Activated CD8-positive, alpha-beta T cell treated with anti-CD3 and anti-CD28 coated beads for 36 hours (primary cell): ENCODE data around the gene COX6B1. TPM values are rescaled to one million over a fixed set of nuclear protein-coding genes. Genes with fewer than 3 reads are reported as not detected.
A peak's percentile ranks its signal among the peaks of the same experiment; 100 is the strongest.

Experiments used
- ATAC-seq: fragments of 200-7000 bp; cut with Tn5 transposase; one replicate; pipeline ENCODE4 v1.10.0; 2021; ENCODE audit warnings: mild to moderate bottlenecking, moderate library complexity
- CTCF ChIA-PET: fragments of 350-600 bp; sonication (Branson Sonifier 250); formaldehyde crosslinking; loops from one replicate; lab custom pipeline; 2021; ENCODE audit warnings: antibody characterized with exemption; lab: Charles Lee
- POLR2A ChIA-PET: fragments of 350-600 bp; sonication (Branson Sonifier 250); formaldehyde crosslinking; loops from one replicate; lab custom pipeline; 2021; ENCODE audit warnings: antibody characterized with exemption; lab: Charles Lee
- DNase-seq: peaks from one replicate; pipeline ENCODE4 v3.0.0-alpha.2; 2020
- H3K27ac Mint-ChIP-seq: one replicate; pipeline ENCODE4 v1.8.0; 2021; ENCODE audit warnings: mild to moderate bottlenecking, mixed read lengths
- H3K27me3 Mint-ChIP-seq: one replicate; pipeline ENCODE4 v1.8.0; 2021; ENCODE audit warnings: mixed read lengths
- H3K36me3 Mint-ChIP-seq: one replicate; pipeline ENCODE4 v1.8.0; 2021; ENCODE audit warnings: low read depth, mixed read lengths
- H3K4me1 Mint-ChIP-seq: one replicate; pipeline ENCODE4 v1.8.0; 2021; ENCODE audit warnings: low read depth, mixed read lengths
- H3K4me3 Mint-ChIP-seq: one replicate; pipeline ENCODE4 v1.8.0; 2021; ENCODE audit warnings: mild to moderate bottlenecking, moderate library complexity, mixed read lengths
- H3K9me3 Mint-ChIP-seq: one replicate; pipeline ENCODE4 v1.8.0; 2021; ENCODE audit warnings: mixed read lengths
- intact Hi-C: fragments of 100-400 bp; cut with micrococcal nuclease; formaldehyde crosslinking; loops from one replicate; pipeline ENCODE4 v1.10.0; 2022
- total RNA-seq, 2 experiments: library from RNA; stranded (reverse); gene quantifications; one replicate each; pipeline ENCODE4 v1.2.3, GENCODE V29; 2021
- TF ChIP-seq, protein P1 (sequence below): fragments of 200-600 bp; IDR thresholded peaks from one replicate; pipeline ENCODE4 v1.8.0; 2022; ENCODE audit warnings: antibody characterized with exemption, mild to moderate bottlenecking

Gene COX6B1
- total RNA-seq, 2 experiments from 2014 or later, result 432 to 437 TPM

DNA sequence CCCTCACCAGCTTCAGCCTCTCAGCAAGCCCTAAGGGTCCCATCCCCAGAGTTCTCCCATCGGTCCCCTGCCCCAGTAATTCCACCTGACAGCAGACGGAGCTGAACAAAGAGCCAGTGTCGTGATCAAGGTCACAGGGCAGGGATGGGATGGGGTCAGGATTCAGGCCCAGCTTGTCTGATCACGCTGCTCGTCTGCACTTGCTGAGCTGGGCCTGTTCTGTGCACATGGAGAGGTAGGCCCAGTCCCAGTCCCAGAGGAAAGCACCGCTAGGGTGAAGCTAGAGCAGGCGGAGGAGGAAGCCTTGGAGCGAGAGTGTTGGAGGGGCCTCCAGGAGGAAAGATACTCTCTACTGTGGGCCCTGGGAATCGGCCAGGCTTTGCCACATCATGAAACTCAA lies 26.4 kb upstream of the COX6B1 start:
- intact Hi-C loops, result no loop called here
- H3K9me3 Mint-ChIP-seq, result no peaks in the 10 kb centered on the region
- ChIA-PET CTCF (no interaction called here), POLR2A (interaction anchor here (2.5 kb wide), 1 partner anchor 9 kb away, joined by 11 read pairs; the partner anchor contains the start of gene HAUS5)
- no peak for DNase-seq
- no peaks in the 10 kb centered on the region for H3K4me1 Mint-ChIP-seq
- H3K27ac Mint-ChIP-seq, result no peak overlapping the region
- H3K4me3 Mint-ChIP-seq, result no peak overlapping the region
- TF ChIP-seq, protein P1, sequence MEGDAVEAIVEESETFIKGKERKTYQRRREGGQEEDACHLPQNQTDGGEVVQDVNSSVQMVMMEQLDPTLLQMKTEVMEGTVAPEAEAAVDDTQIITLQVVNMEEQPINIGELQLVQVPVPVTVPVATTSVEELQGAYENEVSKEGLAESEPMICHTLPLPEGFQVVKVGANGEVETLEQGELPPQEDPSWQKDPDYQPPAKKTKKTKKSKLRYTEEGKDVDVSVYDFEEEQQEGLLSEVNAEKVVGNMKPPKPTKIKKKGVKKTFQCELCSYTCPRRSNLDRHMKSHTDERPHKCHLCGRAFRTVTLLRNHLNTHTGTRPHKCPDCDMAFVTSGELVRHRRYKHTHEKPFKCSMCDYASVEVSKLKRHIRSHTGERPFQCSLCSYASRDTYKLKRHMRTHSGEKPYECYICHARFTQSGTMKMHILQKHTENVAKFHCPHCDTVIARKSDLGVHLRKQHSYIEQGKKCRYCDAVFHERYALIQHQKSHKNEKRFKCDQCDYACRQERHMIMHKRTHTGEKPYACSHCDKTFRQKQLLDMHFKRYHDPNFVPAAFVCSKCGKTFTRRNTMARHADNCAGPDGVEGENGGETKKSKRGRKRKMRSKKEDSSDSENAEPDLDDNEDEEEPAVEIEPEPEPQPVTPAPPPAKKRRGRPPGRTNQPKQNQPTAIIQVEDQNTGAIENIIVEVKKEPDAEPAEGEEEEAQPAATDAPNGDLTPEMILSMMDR, result no peak
- peaks cover 11% of the 10 kb centered on the region for H3K36me3 Mint-ChIP-seq
- no peaks in the 10 kb centered on the region for H3K27me3 Mint-ChIP-seq
- ATAC-seq, result no peak

DNA sequence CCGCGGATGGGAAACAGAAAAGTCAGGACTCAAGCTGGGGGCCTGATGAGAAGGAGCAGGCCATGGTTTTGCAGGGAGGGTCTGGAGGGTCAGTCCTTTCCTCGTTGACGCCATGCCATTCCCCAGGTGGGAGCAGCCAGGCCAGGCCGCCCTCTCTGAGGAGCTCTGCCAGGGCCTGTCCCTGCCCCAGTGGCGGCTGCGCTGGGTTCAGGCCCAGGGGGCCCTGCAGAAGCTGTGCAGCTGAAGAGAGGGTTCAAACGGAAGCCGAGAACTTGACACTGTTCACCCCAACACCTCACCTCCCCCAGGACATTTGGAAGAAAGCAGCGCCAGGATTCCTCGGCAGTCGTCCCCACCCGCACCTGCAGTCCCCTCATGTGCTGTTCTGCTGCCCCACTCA lies 25.4 kb upstream of the COX6B1 start:
- Mint-ChIP-seq H3K27me3 (no peaks in the 10 kb centered on the region), H3K4me1 (no peaks in the 10 kb centered on the region), H3K4me3 (no peak overlapping the region), H3K27ac (no peak overlapping the region), H3K36me3 (peaks cover 10% of the 10 kb centered on the region), H3K9me3 (no peaks in the 10 kb centered on the region)
- DNase-seq (no peak), ATAC-seq (no peak)
- TF ChIP-seq, protein P1, result no peak
- ChIA-PET POLR2A (interaction anchor here (1.1 to 2.5 kb wide), 3 partner anchors 10 to 19 kb away, joined by 3 to 11 read pairs (median 4); partner anchors contain the start of genes ETV2 and HAUS5), CTCF (no interaction called here)
- intact Hi-C loops, result no loop called here

DNA sequence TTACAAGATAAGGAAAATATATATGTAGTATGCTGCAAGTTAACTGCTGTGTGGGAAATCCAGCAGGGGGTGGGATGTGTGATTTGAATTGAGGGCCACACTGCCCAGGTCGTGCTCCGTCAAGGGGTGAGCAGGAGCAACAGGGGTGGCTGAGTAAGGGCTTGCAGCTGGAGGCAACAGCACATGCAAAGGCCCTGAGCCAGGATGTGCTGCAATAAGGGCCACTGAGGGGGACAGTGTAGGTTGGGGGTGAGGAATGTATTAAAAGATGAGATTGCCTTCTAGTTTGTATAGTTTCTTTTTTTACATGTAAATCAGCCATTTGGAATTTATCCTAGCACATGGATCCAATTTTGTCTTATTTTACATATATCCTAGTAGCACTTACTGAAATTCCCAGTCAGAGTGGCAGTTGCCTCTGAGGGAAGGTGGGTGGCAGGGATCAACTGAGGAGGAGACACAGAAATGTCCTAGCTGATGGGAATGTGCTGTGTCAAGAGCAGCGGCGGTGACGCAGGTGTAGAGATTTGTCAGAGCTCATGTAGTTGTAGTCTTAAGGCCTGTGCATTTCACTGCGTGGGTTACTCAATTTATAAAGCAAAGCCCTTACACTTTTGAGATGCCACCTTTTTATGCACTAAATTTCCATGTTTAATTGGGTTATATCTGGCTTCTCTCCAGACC lies 24.7 kb upstream of the COX6B1 start:
- H3K27me3 Mint-ChIP-seq, result no peaks in the 10 kb centered on the region
- no peak overlapping the region for H3K27ac Mint-ChIP-seq
- no peak overlapping the region for H3K4me3 Mint-ChIP-seq
- ChIA-PET CTCF (interaction anchor here (0.8 kb wide), 1 partner anchor 16 kb away, joined by 3 read pairs; no protein-coding TSS in a partner anchor), POLR2A (interaction anchor here (1.0 to 2.5 kb wide), 5 partner anchors 11 to 276 kb away, joined by 3 to 11 read pairs (median 4); partner anchors contain the start of genes COX6B1, ETV2, FFAR1 and HAUS5)
- TF ChIP-seq, protein P1, result no peak
- ATAC-seq, result no peak
- intact Hi-C loops, result no loop called here
- no peak for DNase-seq
- H3K36me3 Mint-ChIP-seq, result peaks cover 10% of the 10 kb centered on the region
- H3K4me1 Mint-ChIP-seq, result peaks cover 4% of the 10 kb centered on the region
- no peaks in the 10 kb centered on the region for H3K9me3 Mint-ChIP-seq

DNA sequence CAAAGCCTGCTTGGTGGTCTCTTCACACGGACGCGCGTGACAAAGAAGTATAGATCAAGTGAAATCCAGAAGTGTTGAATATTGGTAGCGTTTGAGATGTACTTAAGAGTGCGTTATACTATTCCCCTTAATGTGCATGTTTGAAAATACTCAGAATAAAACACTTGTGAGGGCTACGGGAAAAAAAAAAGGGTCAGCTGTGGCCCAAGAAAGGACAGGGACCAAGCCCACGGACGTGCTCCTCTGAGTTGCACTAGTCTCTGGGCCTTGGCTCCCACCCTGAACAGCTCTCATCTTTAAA lies 19.9 kb upstream of the COX6B1 start:
- H3K27ac Mint-ChIP-seq, result peak overlapping the region; percentile 89
- TF ChIP-seq, protein P1, result no peak
- ATAC-seq, result peak; percentile 26
- H3K27me3 Mint-ChIP-seq, result no peaks in the 10 kb centered on the region
- no peak for DNase-seq
- intact Hi-C loops, result no loop called here
- CTCF ChIA-PET, result no interaction called here
- peaks cover 32% of the 10 kb centered on the region for H3K36me3 Mint-ChIP-seq
- H3K4me1 Mint-ChIP-seq, result peaks cover 16% of the 10 kb centered on the region
- peak overlapping the region; percentile 88 for H3K4me3 Mint-ChIP-seq
- POLR2A ChIA-PET, result interaction anchor here (1.0 to 1.2 kb wide), 3 partner anchors 15 to 37 kb away, joined by 3 read pairs; no protein-coding TSS in a partner anchor
- H3K9me3 Mint-ChIP-seq, result no peaks in the 10 kb centered on the region

DNA sequence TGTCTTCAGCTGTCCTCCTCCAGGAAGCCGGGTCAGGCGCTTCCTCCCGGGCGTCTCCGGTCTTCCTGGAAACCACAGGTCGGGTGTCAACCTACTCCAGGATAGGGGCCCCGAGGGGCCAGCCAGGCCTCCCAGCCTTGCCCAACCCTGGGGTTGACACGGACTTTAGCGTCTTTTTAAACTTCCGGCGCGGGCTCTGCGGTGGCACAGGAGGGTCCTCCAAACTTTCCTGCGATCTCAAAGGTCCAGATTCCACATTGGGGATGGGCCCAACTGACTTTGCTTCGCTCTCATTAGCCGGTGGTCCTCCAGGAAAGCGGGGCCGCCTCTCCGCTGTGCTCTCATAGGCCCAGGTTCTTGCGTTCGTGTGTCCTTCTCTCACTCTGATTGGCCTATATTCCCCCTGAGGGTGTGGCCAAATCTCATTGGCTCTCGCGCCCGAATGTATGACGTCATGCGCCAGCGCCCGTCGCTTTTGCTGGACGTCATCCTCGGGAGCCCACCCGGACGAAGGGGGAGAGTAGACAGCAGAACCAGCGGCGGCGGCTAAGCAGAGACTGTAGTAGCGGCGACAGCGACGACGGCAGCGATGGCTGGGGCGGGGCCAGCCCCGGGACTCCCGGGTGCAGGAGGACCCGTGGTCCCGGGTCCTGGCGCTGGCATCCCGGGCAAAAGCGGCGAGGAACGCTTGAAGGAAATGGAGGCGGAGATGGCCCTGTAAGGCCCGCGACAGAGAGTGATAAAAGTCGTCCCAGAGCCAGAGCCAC lies 19.4 kb upstream of the COX6B1 start, which contains the start of gene RBM42:
Gene RBM42, plus strand, starts transcription at position 472 of the 767 bp plus-strand sequence. Its CDS starts 118 bp downstream, at position 590.
- H3K4me3 Mint-ChIP-seq, result peak within 1 kb of the TSS; percentile 88
- peaks cover 30% of the 10 kb centered on the region for H3K36me3 Mint-ChIP-seq
- ATAC-seq, result peak; percentile 100
- peak within 1 kb of the TSS; percentile 89 for H3K27ac Mint-ChIP-seq
- ChIA-PET CTCF (no interaction called here), POLR2A (interaction anchor here (1.0 to 1.2 kb wide), 3 partner anchors 15 to 37 kb away, joined by 3 read pairs; no protein-coding TSS in a partner anchor)
- intact Hi-C loops, result no loop called here
- TF ChIP-seq, protein P1, result no peak
- peaks cover 16% of the 10 kb centered on the region for H3K4me1 Mint-ChIP-seq
- peak; percentile 98 for DNase-seq
- H3K27me3 Mint-ChIP-seq, result no peaks in the 10 kb centered on the region
- no peaks in the 10 kb centered on the region for H3K9me3 Mint-ChIP-seq
